Aorta (tissue), 5 donors: ENCODE results near the gene NDUFS6. TPM values are rescaled to one million over a fixed set of nuclear protein-coding genes. Genes with fewer than 3 reads are reported as not detected.

ENCODE experiments used
- ATAC-seq: fragments of 200-7000 bp; cut with Tn5 transposase; one replicate; pipeline ENCODE4 v1.9.1; 2022; ENCODE audit warnings: moderate library complexity; ENCODE audit not compliant: low FRiP score
- DNase-seq, 2 donors: peaks; one replicate each; pipeline ENCODE4 v3.0.0-alpha.2; 2020
- H3K27ac ChIP-seq, 2 donors: one replicate each; pipeline ENCODE4 v1.5.1; 2013; ENCODE audit warnings: low read length in 2 of 2, mild to moderate bottlenecking in 2 of 2, moderate library complexity in 2 of 2, control low read depth in 1 of 2, inconsistent platforms in 1 of 2, low read depth in 1 of 2
- H3K27me3 ChIP-seq, 2 donors: one replicate each; pipeline ENCODE4 v1.6.1; 2013; ENCODE audit warnings: control low read depth in 1 of 2, low read length in 1 of 2, mild to moderate bottlenecking in 1 of 2, moderate library complexity in 1 of 2; ENCODE audit not compliant: insufficient read depth in 2 of 2, control insufficient read depth in 1 of 2
- H3K36me3 ChIP-seq, 2 donors: one replicate each; pipeline ENCODE4 v1.6.1; 2013; ENCODE audit warnings: control low read depth in 1 of 2, low read length in 1 of 2, mild to moderate bottlenecking in 1 of 2; ENCODE audit not compliant: insufficient read depth in 2 of 2, control insufficient read depth in 1 of 2
- H3K4me1 ChIP-seq, 2 donors: one replicate each; pipeline ENCODE4 v1.6.1; 2013; ENCODE audit warnings: low read length in 2 of 2, control low read depth in 1 of 2, mild to moderate bottlenecking in 1 of 2, moderate library complexity in 1 of 2; ENCODE audit not compliant: insufficient read depth in 2 of 2, control insufficient read depth in 1 of 2
- H3K4me3 ChIP-seq, 2 donors: one replicate each; pipeline ENCODE4 v1.5.1; 2013; ENCODE audit warnings: low read length in 2 of 2, control low read depth in 1 of 2, mild to moderate bottlenecking in 1 of 2
- H3K9me3 ChIP-seq: one replicate; pipeline ENCODE4 v1.6.1; 2013; ENCODE audit warnings: mild to moderate bottlenecking, low read length; ENCODE audit not compliant: control insufficient read depth
- WGBS, 2 donors: extraction: QIAGEN DNeasy Blood & Tissue Kit; methylation state at CpG; one replicate each; pipeline ENCODE4 v1.1.7; 2013; 5-methylcytosine and 5-hydroxymethylcytosine counted together
- intact Hi-C, 2 donors: fragments of 100-400 bp; cut with DNase I; formaldehyde crosslinking; loops; one replicate each; pipeline versions ENCODE4 v1.14.2 to v1.15.0; 2022
- polyA plus RNA-seq, 2 donors: library from polyadenylated mRNA; stranded (reverse); fragments of 200-250 nt; gene quantifications; one replicate each; pipeline ENCODE4 v1.2.3, GENCODE V29; 2013
- total RNA-seq, 2 donors: library from RNA; stranded (reverse); fragmentation: NEBNext Ultra II Directional; extraction: Animal tissue kit (Norgen Biotek cat#: 25700); gene quantifications; one replicate each; pipeline ENCODE4 v1.2.1, GENCODE V29; 2021
- donor health status: healthy with polysubstance abuse.
- donor health status: Bipolar disorder and iron deficiency.
- donor health status: DM: no; HTN: no; CAD: no.
- donor health status: DM: no; HTN: no; CAD: no.
- donor health status: DM: yes; HTN: yes; CAD: no.

NDUFS6 gene
- total and polyA plus RNA-seq, 4 donors, result 16.7 to 64.9 (median 35.4) TPM

DNA sequence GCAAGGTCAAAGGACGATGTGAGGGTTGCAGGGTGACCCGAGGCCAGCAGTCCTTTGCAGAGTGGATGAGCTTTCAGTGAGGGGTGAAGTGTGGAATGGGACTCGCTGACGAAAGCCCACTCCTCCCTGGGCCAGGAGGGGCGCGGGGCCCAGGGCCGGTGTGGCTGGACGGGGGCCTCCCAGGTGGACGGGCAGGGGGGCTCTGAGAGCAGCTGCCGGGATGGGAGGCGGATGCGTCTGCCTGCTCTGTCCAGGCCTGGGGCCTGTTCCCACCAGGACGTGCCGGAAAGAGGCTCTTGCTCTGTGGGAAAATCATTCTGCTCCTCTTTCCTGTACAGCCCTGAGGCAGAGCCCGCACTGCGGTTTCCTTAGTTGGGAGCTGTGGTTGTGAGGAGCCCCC is 57.2 kb downstream of the NDUFS6 start:
- Histone ChIP-seq H3K9me3 (no peaks in the 10 kb centered on the region), H3K4me1 (no peaks in the 10 kb centered on the region), H3K27ac (no peak overlapping the region), H3K27me3 (no peaks in the 10 kb centered on the region), H3K36me3 (no peaks in the 10 kb centered on the region), H3K4me3 (no peak overlapping the region)
- DNase-seq (no peak), ATAC-seq (no peak)
- 91 to 94% methylated on average over 15 to 16 of the region's 16 CpGs for WGBS, 2 donors
- intact Hi-C loops, result no loop called here

DNA sequence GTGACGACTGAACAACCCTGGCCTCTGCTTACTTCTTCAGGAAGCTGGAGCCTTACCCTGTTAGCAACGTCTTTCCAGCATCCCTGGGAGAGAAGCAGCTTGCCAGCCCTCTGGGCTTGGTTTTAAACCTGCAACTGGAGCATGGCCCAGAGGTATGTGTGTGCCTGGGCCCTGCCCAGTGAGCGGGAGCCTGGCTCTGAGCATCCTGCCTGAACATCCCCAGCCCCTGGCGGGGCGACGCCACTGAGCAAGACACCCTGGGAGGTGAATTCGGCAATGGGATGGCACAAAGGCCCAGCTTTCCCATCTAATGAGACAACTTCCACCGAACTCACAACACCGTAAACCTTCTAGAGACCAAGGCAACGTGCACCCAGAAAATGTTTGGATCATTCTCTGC is 57.9 kb downstream of the NDUFS6 start:
- intact Hi-C loops, result no loop called here
- no peak for ATAC-seq
- no peaks in the 10 kb centered on the region for H3K27me3 ChIP-seq
- no peaks in the 10 kb centered on the region for H3K36me3 ChIP-seq
- no peak overlapping the region for H3K27ac ChIP-seq
- H3K4me1 ChIP-seq, result no peaks in the 10 kb centered on the region
- no peak for DNase-seq
- no peaks in the 10 kb centered on the region for H3K9me3 ChIP-seq
- no peak overlapping the region for H3K4me3 ChIP-seq
- 84 to 88% methylated on average over 10 of the region's 10 CpGs for WGBS, 2 donors

DNA sequence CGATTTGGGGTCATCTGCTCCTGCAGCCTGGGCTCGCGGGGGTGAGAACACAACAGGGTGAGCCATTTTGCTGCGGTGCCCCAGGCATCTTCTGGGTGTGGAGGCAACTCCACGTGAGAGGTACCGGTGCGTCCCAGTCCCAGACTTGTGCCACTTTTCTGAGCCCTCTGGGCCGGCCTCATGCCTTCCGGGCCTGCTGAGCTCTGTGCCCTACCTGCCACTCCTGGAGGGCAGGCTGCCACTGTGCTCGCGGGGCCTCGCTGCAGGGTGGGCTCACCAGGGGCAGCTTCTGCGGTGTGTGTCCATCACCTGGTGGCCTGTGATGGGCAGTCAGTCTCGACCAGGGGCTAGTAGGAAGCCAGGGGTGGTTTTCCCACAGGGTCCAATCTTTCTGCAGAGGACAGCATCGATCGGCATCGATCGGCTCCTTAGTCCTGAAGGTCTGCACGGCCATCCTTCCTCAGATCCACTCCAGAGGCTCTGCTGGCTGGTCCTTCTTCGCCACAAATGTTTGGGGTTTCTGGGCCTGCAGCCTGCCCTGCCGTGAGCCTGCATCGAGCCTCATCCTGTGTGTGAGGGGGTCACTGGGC is 58.9 kb downstream of the NDUFS6 start:
- ATAC-seq (no peak), DNase-seq (no peak)
- Histone ChIP-seq H3K27ac (no peak overlapping the region), H3K4me1 (no peaks in the 10 kb centered on the region), H3K27me3 (no peaks in the 10 kb centered on the region), H3K4me3 (no peak overlapping the region), H3K36me3 (no peaks in the 10 kb centered on the region), H3K9me3 (no peaks in the 10 kb centered on the region)
- intact Hi-C loops, result no loop called here
- WGBS, 2 donors, result 86 to 87% methylated on average over 22 of the region's 22 CpGs

DNA sequence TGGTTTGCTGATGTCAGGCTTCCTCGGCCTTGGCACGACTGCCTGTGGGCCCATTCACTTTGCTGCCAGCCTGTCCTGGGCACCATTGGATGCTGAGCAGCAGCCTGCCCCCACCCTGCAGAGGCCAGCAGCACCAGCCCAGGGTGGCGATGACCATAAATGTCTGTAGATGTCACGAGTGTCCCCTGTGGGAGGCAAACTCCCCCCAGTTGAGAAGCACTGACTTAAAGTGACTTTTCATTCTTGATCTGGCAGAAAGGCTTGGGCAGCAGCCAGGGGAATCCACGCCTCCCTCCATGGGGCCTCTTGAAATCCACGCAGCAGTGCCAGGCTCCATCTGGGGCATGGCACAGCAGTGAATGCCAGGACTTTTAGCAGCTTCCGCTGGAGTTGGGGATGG is 59.7 kb downstream of the NDUFS6 start:
- no peaks in the 10 kb centered on the region for H3K27me3 ChIP-seq
- no peaks in the 10 kb centered on the region for H3K4me1 ChIP-seq
- ATAC-seq, result no peak
- H3K27ac ChIP-seq, result no peak overlapping the region
- intact Hi-C loops, result no loop called here
- H3K4me3 ChIP-seq, result no peak overlapping the region
- no peak for DNase-seq
- 33 to 40% methylated on average over 7 of the region's 7 CpGs for WGBS, 2 donors
- no peaks in the 10 kb centered on the region for H3K9me3 ChIP-seq
- H3K36me3 ChIP-seq, result no peaks in the 10 kb centered on the region

DNA sequence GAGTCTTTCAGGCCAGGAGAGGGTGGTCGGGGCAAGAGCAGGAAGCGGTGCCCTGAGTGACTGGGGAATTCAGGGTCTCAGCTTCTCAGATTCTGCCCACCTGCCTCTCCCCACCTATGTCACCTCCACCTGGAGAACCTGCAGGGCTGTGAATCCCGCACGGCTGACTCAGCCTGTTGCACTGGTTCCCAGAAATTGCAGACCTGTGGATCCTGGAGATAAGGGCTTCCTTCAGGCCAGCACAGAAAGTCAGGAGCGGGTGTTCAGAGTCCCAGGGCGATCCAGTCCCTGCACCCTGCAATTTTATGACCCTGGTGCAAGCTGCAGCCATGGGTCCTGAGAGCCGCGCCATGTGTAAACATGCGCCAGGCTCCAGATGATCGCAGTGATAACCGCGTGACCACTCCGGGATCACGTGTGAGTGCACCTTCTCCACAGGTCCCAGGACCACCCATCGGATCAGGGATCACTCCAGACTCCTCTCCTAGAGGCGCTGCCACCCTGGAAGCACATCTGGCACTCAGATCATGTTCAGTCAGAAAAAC is 63.8 kb downstream of the NDUFS6 start:
- Histone ChIP-seq H3K9me3 (no peaks in the 10 kb centered on the region), H3K27me3 (no peaks in the 10 kb centered on the region), H3K4me1 (no peaks in the 10 kb centered on the region), H3K27ac (no peak overlapping the region), H3K4me3 (no peak overlapping the region), H3K36me3 (no peaks in the 10 kb centered on the region)
- ATAC-seq (no peak), DNase-seq (no peak)
- WGBS, 2 donors, result 86 to 89% methylated on average over 16 of the region's 16 CpGs
- intact Hi-C loops, result no loop called here

DNA sequence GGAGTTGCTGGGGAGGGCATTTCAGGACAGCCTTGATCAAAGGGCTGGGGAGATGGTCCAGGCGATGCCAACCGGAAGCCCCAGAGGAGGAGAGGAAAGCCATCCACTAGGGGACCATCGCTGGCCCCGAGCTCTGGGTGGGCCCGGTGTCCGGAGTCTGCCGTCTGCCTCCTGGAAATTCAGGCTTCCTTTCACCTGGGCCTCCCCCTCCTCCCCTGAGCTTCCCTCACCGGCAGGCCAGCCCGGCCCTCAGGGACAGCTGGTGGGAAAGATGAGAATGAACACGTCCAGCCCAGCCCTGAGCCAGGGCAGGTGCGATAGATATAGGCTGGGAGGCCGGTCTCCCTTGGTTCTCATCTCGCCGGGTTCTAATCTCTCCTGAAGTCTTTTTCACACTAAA is 64.3 kb downstream of the NDUFS6 start:
- DNase-seq (no peak), ATAC-seq (no peak)
- no peaks in the 10 kb centered on the region for H3K9me3 ChIP-seq
- no peaks in the 10 kb centered on the region for H3K4me1 ChIP-seq
- H3K27me3 ChIP-seq, result no peaks in the 10 kb centered on the region
- intact Hi-C loops, result no loop called here
- no peak overlapping the region for H3K27ac ChIP-seq
- H3K4me3 ChIP-seq, result no peak overlapping the region
- no peaks in the 10 kb centered on the region for H3K36me3 ChIP-seq
- 65 to 70% methylated on average over 14 of the region's 14 CpGs for WGBS, 2 donors

Other genes with a start within 250 kb of the NDUFS6 start
- gene MRPL36, start 1.6 kb upstream of the NDUFS6 start, total RNA-seq, result 10 to 100 TPM; 25.1 to 28.5 TPM
- 10 to 100 TPM; 49.5 to 62.2 TPM for gene MRPL36, start 1.6 kb upstream of the NDUFS6 start, polyA plus RNA-seq
- not detected for gene IRX4, start 81.5 kb downstream of the NDUFS6 start, total RNA-seq
- gene IRX4, start 81.5 kb downstream of the NDUFS6 start, polyA plus RNA-seq, result not detected